Body of pancreas (tissue), 4 donors: ENCODE measurements around the gene HRG. TPM values are rescaled to one million over a fixed set of nuclear protein-coding genes. Genes with fewer than 3 reads are reported as not detected.

Source experiments
- ATAC-seq: fragments of 150-250 bp; one replicate; pipeline ENCODE4 v1.9.1; 2016
- DNase-seq, 4 donors: peaks; one replicate each; pipeline ENCODE4 v3.0.0-alpha.2; 2019
- H3K27ac ChIP-seq, 4 donors: fragments of 200-600 bp; sonication (generic); 1 replicate in 3 of 4; 2 replicates in 1 of 4; pipeline versions ENCODE4 v1.5.1 to v1.6.1; 2016 to 2019; ENCODE audit warnings: mild to moderate bottlenecking in 1 of 4, mixed read lengths in 1 of 4, moderate library complexity in 1 of 4
- H3K27me3 ChIP-seq, 2 donors: fragments of 200-600 bp; sonication (generic); one replicate each; pipeline ENCODE4 v1.6.0; 2016; ENCODE audit warnings: mild to moderate bottlenecking in 1 of 2
- H3K36me3 ChIP-seq, 2 donors: fragments of 200-600 bp; sonication (generic); replicated peaks in 1 of 2; 2 replicates each; pipeline ENCODE4 v1.5.1; 2016; ENCODE audit warnings: low read depth in 2 of 2; ENCODE audit not compliant: insufficient read depth in 1 of 2
- H3K4me1 ChIP-seq: fragments of 200-600 bp; sonication (generic); one replicate; pipeline ENCODE4 v1.6.0; 2016
- H3K4me3 ChIP-seq, 2 donors: fragments of 200-600 bp; sonication (generic); 1 replicate in 1 of 2; 2 replicates in 1 of 2; pipeline ENCODE4 v1.5.1; 2016 to 2019
- H3K9me3 ChIP-seq, 3 donors: fragments of 200-600 bp; sonication (generic); 1 replicate in 2 of 3; 2 replicates in 1 of 3; pipeline ENCODE4 v1.5.1; 2016
- POLR2A ChIP-seq, 3 donors: fragments of 450-650 bp; IDR thresholded peaks; one replicate each; pipeline ENCODE4 v1.6.1; 2016; ENCODE audit warnings: antibody characterized with exemption in 3 of 3, mild to moderate bottlenecking in 2 of 3
- WGBS, 2 donors: methylation state at CpG; one replicate each; pipeline ENCODE4 v1.1.5; 2017; 5-methylcytosine and 5-hydroxymethylcytosine counted together
- intact Hi-C: fragments of 100-400 bp; cut with DNase I; formaldehyde crosslinking; loops from one replicate; pipeline ENCODE4 v1.15.1; 2023
- total RNA-seq, 2 donors: library from RNA; depleted of rRNA; stranded (reverse); fragments of >200 nt; gene quantifications; one replicate each; pipeline ENCODE4 v1.1.0, GENCODE V29; 2016
- TF ChIP-seq, protein P1 (sequence below), 7 experiments: fragments of 450-650 bp in 4 of 7; fragments of 200-600 bp in 3 of 7; sonication (generic) in 3 of 7; IDR thresholded peaks; one replicate each; pipeline ENCODE4 v1.5.1; 2016 to 2019; ENCODE audit warnings: antibody characterized with exemption in 7 of 7

The HRG gene
- total RNA-seq, 2 donors from 2014 or later, result not detected

DNA sequence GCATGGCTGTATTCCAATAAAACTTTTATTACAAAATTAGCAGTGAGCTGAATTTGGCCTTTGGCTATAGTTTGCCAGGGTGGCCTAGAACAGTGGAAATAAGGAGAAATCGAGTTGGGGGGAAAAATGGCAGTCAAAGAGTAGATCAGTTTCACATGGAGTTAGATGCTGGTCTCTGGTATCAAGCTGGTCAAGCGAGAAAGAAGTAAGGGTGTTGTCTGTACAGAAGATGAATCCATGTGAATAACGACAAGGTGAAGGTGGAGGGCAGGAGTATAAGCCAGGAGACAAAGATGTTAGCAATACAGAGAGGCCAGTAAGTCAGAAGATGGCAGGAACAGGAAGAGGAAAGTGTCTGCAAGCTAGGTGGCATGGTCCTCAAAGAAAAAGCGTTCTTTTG is 41.2 kb upstream of the HRG start:
- intact Hi-C loops, result loop anchor here (10.0 kb wide), 1 partner anchor 360 kb away; no protein-coding TSS in a partner anchor
- H3K4me1 ChIP-seq, result no peaks in the 10 kb centered on the region
- no peak overlapping the region for H3K27ac ChIP-seq
- no peak overlapping the region for H3K4me3 ChIP-seq
- H3K9me3 ChIP-seq, result no peaks in the 10 kb centered on the region
- no peak for TF ChIP-seq POLR2A (IDR thresholded peaks at IDR 0.05)
- TF ChIP-seq, protein P1, sequence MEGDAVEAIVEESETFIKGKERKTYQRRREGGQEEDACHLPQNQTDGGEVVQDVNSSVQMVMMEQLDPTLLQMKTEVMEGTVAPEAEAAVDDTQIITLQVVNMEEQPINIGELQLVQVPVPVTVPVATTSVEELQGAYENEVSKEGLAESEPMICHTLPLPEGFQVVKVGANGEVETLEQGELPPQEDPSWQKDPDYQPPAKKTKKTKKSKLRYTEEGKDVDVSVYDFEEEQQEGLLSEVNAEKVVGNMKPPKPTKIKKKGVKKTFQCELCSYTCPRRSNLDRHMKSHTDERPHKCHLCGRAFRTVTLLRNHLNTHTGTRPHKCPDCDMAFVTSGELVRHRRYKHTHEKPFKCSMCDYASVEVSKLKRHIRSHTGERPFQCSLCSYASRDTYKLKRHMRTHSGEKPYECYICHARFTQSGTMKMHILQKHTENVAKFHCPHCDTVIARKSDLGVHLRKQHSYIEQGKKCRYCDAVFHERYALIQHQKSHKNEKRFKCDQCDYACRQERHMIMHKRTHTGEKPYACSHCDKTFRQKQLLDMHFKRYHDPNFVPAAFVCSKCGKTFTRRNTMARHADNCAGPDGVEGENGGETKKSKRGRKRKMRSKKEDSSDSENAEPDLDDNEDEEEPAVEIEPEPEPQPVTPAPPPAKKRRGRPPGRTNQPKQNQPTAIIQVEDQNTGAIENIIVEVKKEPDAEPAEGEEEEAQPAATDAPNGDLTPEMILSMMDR (IDR thresholded peaks at IDR 0.05), result no peak
- no peak for ATAC-seq
- WGBS, 2 donors, result 63 to 72% methylated on average over 4 of the region's 4 CpGs
- H3K36me3 ChIP-seq, result no peaks in the 10 kb centered on the region
- no peaks in the 10 kb centered on the region for H3K27me3 ChIP-seq
- no peak for DNase-seq

DNA sequence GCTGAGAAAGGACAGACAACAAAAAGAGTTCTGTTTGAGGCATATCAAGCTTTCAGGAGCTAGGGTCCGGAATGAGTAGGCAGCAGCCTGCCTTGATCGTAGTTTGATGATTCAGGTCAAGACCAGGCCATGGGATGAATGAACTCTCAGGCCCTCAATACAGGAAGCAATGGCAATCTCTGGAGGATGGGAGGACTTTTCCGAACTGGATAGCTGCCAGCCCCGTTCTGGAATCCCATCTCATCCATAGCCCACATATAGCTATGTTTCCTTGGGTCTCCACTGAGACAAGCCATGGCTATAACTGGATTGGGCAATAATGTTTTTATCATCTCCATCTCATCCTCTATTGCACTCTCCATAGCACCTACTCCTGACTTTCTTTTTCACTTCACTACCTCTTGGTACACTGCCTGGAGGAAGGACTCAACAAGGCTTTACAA is 40.2 kb upstream of the HRG start:
- Histone ChIP-seq H3K4me1 (no peaks in the 10 kb centered on the region), H3K9me3 (no peaks in the 10 kb centered on the region), H3K4me3 (no peak overlapping the region), H3K27me3 (no peaks in the 10 kb centered on the region), H3K36me3 (no peaks in the 10 kb centered on the region), H3K27ac (no peak overlapping the region)
- intact Hi-C loops, result loop anchor here (10.0 kb wide), 1 partner anchor 361 kb away; no protein-coding TSS in a partner anchor
- ATAC-seq (no peak), DNase-seq (no peak)
- TF ChIP-seq POLR2A (IDR thresholded peaks at IDR 0.05), result no peak
- TF ChIP-seq, protein P1 (IDR thresholded peaks at IDR 0.05), result no peak
- 47 to 51% methylated on average over 4 of the region's 4 CpGs for WGBS, 2 donors

DNA sequence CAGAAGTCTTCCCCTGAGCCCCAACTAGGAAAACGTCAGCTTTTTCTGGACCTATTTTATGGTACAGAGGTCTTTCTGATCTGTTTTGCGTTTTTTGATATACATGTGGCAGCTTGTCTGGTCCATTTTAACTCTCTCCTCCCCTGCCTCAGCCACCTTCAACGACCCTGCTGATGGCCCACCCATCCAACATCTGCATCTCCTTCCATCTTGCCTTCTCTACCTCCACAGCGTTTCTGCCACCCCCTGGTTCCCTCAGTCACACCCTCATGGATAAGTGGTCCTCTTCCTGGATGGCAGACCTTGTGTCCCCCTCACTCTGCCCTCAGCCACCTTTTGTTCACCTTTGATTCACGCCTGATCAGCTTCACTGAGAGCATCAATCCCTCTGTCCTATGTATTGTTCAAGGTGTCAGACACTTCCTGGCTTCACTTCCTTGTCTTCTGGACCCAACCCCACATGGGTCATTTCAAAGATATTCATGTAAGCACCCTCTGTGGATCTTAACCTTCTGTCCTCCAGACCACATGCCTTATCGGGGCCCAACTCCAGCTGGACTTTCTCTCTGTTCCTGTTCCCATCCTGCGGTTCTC is 39.5 kb upstream of the HRG start:
- TF ChIP-seq POLR2A (IDR thresholded peaks at IDR 0.05), result no peak
- TF ChIP-seq, protein P1 (IDR thresholded peaks at IDR 0.05), result no peak

DNA sequence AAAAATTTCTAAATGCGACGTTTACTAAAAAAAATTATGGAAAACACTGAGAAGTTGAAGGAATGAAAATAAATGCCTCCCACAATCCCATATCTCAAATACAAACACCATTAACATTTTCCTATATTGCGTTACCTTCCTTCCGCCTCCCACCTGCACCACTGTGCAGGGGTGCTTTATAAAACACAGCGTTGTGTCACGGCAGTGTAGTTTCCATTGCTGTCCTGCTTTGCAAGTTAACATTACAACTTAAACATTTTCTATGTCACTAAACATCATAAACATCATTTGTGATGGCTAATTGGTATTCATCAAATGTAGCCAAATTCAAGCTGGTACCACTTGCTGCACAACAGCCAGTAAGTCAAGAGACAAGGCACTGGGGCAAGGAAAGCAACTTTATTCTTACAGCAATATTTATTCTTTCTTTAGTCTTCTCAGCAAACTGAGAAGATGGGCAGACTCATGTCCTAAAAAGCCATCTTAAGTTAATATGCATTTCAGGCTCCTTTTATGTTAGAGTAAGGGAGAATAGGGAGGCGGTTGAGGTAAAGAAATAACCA is 37.9 kb upstream of the HRG start:
- no peaks in the 10 kb centered on the region for H3K27me3 ChIP-seq
- ATAC-seq (no peak), DNase-seq (no peak)
- intact Hi-C loops, result loop anchor here (10.0 kb wide), 1 partner anchor 363 kb away; no protein-coding TSS in a partner anchor
- H3K4me1 ChIP-seq, result no peaks in the 10 kb centered on the region
- no peaks in the 10 kb centered on the region for H3K36me3 ChIP-seq
- H3K27ac ChIP-seq, result no peak overlapping the region
- WGBS, 2 donors, result 78 to 91% methylated on average over 7 of the region's 7 CpGs
- no peak for TF ChIP-seq POLR2A (IDR thresholded peaks at IDR 0.05)
- TF ChIP-seq, protein P1 (IDR thresholded peaks at IDR 0.05), result no peak
- no peaks in the 10 kb centered on the region for H3K9me3 ChIP-seq
- no peak overlapping the region for H3K4me3 ChIP-seq

More for the DNA sequence above, 39.5 kb upstream of the HRG start:
- DNase-seq, result no peak
- Histone ChIP-seq H3K36me3 (no peaks in the 10 kb centered on the region), H3K4me1 (no peaks in the 10 kb centered on the region), H3K27me3 (no peaks in the 10 kb centered on the region), H3K4me3 (no peak overlapping the region), H3K9me3 (no peaks in the 10 kb centered on the region), H3K27ac (no peak overlapping the region)
- intact Hi-C loops, result loop anchor here (10.0 kb wide), 1 partner anchor 362 kb away; no protein-coding TSS in a partner anchor
- no peak for ATAC-seq
- WGBS, 2 donors, result 44 to 53% methylated on average over 7 of the region's 7 CpGs
